Activated CD8-positive, alpha-beta T cell treated with anti-CD3 and anti-CD28 coated beads for 36 hours (primary cell): ENCODE measurements around the gene MTM1. TPM values are rescaled to one million over a fixed set of nuclear protein-coding genes. Genes with fewer than 3 reads are reported as not detected.
A peak's percentile ranks its signal among the peaks of the same experiment; 100 is the strongest.

ENCODE experiments used
- ATAC-seq: fragments of 200-7000 bp; cut with Tn5 transposase; one replicate; pipeline ENCODE4 v1.10.0; 2021; ENCODE audit warnings: mild to moderate bottlenecking, moderate library complexity
- CTCF ChIA-PET: fragments of 350-600 bp; sonication (Branson Sonifier 250); formaldehyde crosslinking; loops from one replicate; lab custom pipeline; 2021; ENCODE audit warnings: antibody characterized with exemption; lab: Charles Lee
- POLR2A ChIA-PET: fragments of 350-600 bp; sonication (Branson Sonifier 250); formaldehyde crosslinking; loops from one replicate; lab custom pipeline; 2021; ENCODE audit warnings: antibody characterized with exemption; lab: Charles Lee
- DNase-seq: peaks from one replicate; pipeline ENCODE4 v3.0.0-alpha.2; 2020
- H3K27ac Mint-ChIP-seq: one replicate; pipeline ENCODE4 v1.8.0; 2021; ENCODE audit warnings: mild to moderate bottlenecking, mixed read lengths
- H3K27me3 Mint-ChIP-seq: one replicate; pipeline ENCODE4 v1.8.0; 2021; ENCODE audit warnings: mixed read lengths
- H3K36me3 Mint-ChIP-seq: one replicate; pipeline ENCODE4 v1.8.0; 2021; ENCODE audit warnings: low read depth, mixed read lengths
- H3K4me1 Mint-ChIP-seq: one replicate; pipeline ENCODE4 v1.8.0; 2021; ENCODE audit warnings: low read depth, mixed read lengths
- H3K4me3 Mint-ChIP-seq: one replicate; pipeline ENCODE4 v1.8.0; 2021; ENCODE audit warnings: mild to moderate bottlenecking, moderate library complexity, mixed read lengths
- H3K9me3 Mint-ChIP-seq: one replicate; pipeline ENCODE4 v1.8.0; 2021; ENCODE audit warnings: mixed read lengths
- CTCF ChIP-seq: fragments of 200-600 bp; IDR thresholded peaks from one replicate; pipeline ENCODE4 v1.8.0; 2022; ENCODE audit warnings: antibody characterized with exemption, mild to moderate bottlenecking
- intact Hi-C: fragments of 100-400 bp; cut with micrococcal nuclease; formaldehyde crosslinking; loops from one replicate; pipeline ENCODE4 v1.10.0; 2022
- total RNA-seq, 2 experiments: library from RNA; stranded (reverse); gene quantifications; one replicate each; pipeline ENCODE4 v1.2.3, GENCODE V29; 2021

Gene MTM1
- total RNA-seq, 2 experiments from 2014 or later = 9.6 to 11.6 TPM

- H3K27me3 Mint-ChIP-seq = no peaks in the 10 kb centered on the region
- DNase-seq = peak; percentile 72
- H3K4me1 Mint-ChIP-seq = peaks cover 84% of the 10 kb centered on the region
- H3K36me3 Mint-ChIP-seq = peaks cover 3% of the 10 kb centered on the region
- peaks cover 1% of the 10 kb centered on the region for H3K9me3 Mint-ChIP-seq
- no peak for TF ChIP-seq CTCF
- CTCF ChIA-PET = interaction anchor here (2.5 kb wide), 1 partner anchor 12 kb away, joined by 13 read pairs; no protein-coding TSS in a partner anchor
- intact Hi-C loops = loop anchor here (2.0 to 10.0 kb wide), 2 partner anchors 93 to 211 kb away; partner anchors contain the start of gene MAMLD1
- peak; percentile 60 for ATAC-seq
- POLR2A ChIA-PET = interaction anchor here (1.1 kb wide), 1 partner anchor 26 kb away, joined by 4 read pairs; no protein-coding TSS in a partner anchor
- H3K4me3 Mint-ChIP-seq = peak overlapping the region; percentile 71
- peak overlapping the region; percentile 94 for H3K27ac Mint-ChIP-seq
Measured at GRCh38 chrX:150575419-150575814, 7.0 kb downstream of the MTM1 start.

GRCh38 chrX:150577174-150577573 lies 8.8 kb downstream of the MTM1 start:
- H3K27me3 Mint-ChIP-seq = no peaks in the 10 kb centered on the region
- no peak for ATAC-seq
- H3K4me3 Mint-ChIP-seq = peak overlapping the region; percentile 29
- TF ChIP-seq CTCF = no peak
- H3K4me1 Mint-ChIP-seq = peaks cover 80% of the 10 kb centered on the region
- peaks cover 3% of the 10 kb centered on the region for H3K36me3 Mint-ChIP-seq
- peaks cover 1% of the 10 kb centered on the region for H3K9me3 Mint-ChIP-seq
- intact Hi-C loops = loop anchor here (10.0 kb wide), 1 partner anchor 212 kb away; the partner anchor contains the start of gene MAMLD1
- CTCF ChIA-PET = no interaction called here
- POLR2A ChIA-PET = no interaction called here
- peak overlapping the region; percentile 94 for H3K27ac Mint-ChIP-seq
- DNase-seq = no peak

- ATAC-seq = no peak
- Mint-ChIP-seq H3K4me1 (peaks cover 54% of the 10 kb centered on the region), H3K27ac (no peak overlapping the region), H3K27me3 (no peaks in the 10 kb centered on the region), H3K4me3 (no peak overlapping the region), H3K9me3 (peaks cover 1% of the 10 kb centered on the region), H3K36me3 (peaks cover 3% of the 10 kb centered on the region)
- TF ChIP-seq CTCF = no peak
- POLR2A ChIA-PET = no interaction called here
- CTCF ChIA-PET = no interaction called here
- no peak for DNase-seq
- intact Hi-C loops = no loop called here
Measured at GRCh38 chrX:150581093-150581775, 12.8 kb downstream of the MTM1 start.

- Mint-ChIP-seq H3K9me3 (peaks cover 1% of the 10 kb centered on the region), H3K27ac (no peak overlapping the region), H3K27me3 (no peaks in the 10 kb centered on the region), H3K4me1 (peaks cover 46% of the 10 kb centered on the region), H3K4me3 (no peak overlapping the region), H3K36me3 (peaks cover 3% of the 10 kb centered on the region)
- ChIA-PET POLR2A (no interaction called here), CTCF (interaction anchor here (0.9 kb wide), 1 partner anchor 97 kb away, joined by 3 read pairs; no protein-coding TSS in a partner anchor)
- no peak for TF ChIP-seq CTCF
- no peak for DNase-seq
- intact Hi-C loops = no loop called here
- ATAC-seq = no peak
Measured at GRCh38 chrX:150582338-150582948, 14.0 kb downstream of the MTM1 start.
